Esophagus muscularis mucosa (tissue), 4 donors: ENCODE data around the gene KCTD1. TPM values are rescaled to one million over a fixed set of nuclear protein-coding genes. Genes with fewer than 3 reads are reported as not detected.

Experiments
- DNase-seq: peaks from one replicate; pipeline ENCODE4 v3.0.0-alpha.2; 2017; ENCODE audit errors: extremely low spot score
- H3K27ac ChIP-seq, 4 donors: fragments of 200-600 bp; sonication (generic); replicated peaks in 1 of 4; 1 replicate in 3 of 4; 2 replicates in 1 of 4; pipeline ENCODE4 v1.5.1; 2016 to 2019; ENCODE audit warnings: mild to moderate bottlenecking in 1 of 4
- H3K27me3 ChIP-seq, 4 donors: fragments of 200-600 bp; sonication (generic); one replicate each; pipeline versions ENCODE4 v1.5.1 to v1.6.0; 2016 to 2019
- H3K36me3 ChIP-seq, 4 donors: fragments of 200-600 bp; sonication (generic); one replicate each; pipeline ENCODE4 v1.5.1; 2016 to 2019
- H3K4me1 ChIP-seq, 4 donors: fragments of 200-600 bp; sonication (generic); one replicate each; pipeline ENCODE4 v1.5.1; 2016 to 2019
- H3K4me3 ChIP-seq, 4 donors: fragments of 200-600 bp; sonication (generic); 1 replicate in 2 of 4; 2 replicates in 2 of 4; pipeline ENCODE4 v1.5.1; 2016 to 2019; ENCODE audit warnings: mild to moderate bottlenecking in 4 of 4, moderate library complexity in 1 of 4
- H3K9me3 ChIP-seq, 4 donors: fragments of 200-600 bp; sonication (generic); 1 replicate in 3 of 4; 2 replicates in 1 of 4; pipeline ENCODE4 v1.5.1; 2016 to 2019
- CTCF ChIP-seq, 3 experiments: fragments of 200-600 bp in 2 of 3; fragments of 450-650 bp in 1 of 3; sonication (generic) in 2 of 3; IDR thresholded peaks; one replicate each; pipeline ENCODE4 v1.5.1; 2017 to 2019; ENCODE audit warnings: antibody characterized with exemption in 3 of 3, mild to moderate bottlenecking in 2 of 3, moderate library complexity in 1 of 3
- EP300 ChIP-seq: sonication (generic); formaldehyde crosslinking; IDR thresholded peaks from one replicate; pipeline ENCODE4 v1.6.1; 2017; ENCODE audit warnings: antibody characterized with exemption
- POLR2A ChIP-seq: fragments of 450-650 bp; IDR thresholded peaks from one replicate; pipeline ENCODE4 v1.6.1; 2017; ENCODE audit warnings: antibody characterized with exemption, moderate library complexity, mild to moderate bottlenecking, low read depth
- POLR2AphosphoS5 ChIP-seq, 2 donors: sonication (generic); formaldehyde crosslinking; IDR thresholded peaks; one replicate each; pipeline ENCODE4 v1.6.1; 2017; ENCODE audit warnings: antibody characterized with exemption in 2 of 2
- whole genome bisulfite sequencing: methylation state at CpG from one replicate; pipeline ENCODE4 v1.1.5; 2018; 5-methylcytosine and 5-hydroxymethylcytosine counted together
- intact Hi-C: fragments of 100-400 bp; cut with DNase I; formaldehyde crosslinking; loops from one replicate; pipeline ENCODE4 v1.15.1; 2023
- total RNA-seq, 4 donors: library from RNA; depleted of rRNA; stranded (reverse); fragments of >200 nt; gene quantifications; one replicate each; pipeline versions ENCODE4 v1.1.0 to v1.2.1, GENCODE V29; 2016

The KCTD1 gene
- total RNA-seq, 4 donors from 2014 or later: 7.1 to 17.6 (median 12.7) TPM

DNA sequence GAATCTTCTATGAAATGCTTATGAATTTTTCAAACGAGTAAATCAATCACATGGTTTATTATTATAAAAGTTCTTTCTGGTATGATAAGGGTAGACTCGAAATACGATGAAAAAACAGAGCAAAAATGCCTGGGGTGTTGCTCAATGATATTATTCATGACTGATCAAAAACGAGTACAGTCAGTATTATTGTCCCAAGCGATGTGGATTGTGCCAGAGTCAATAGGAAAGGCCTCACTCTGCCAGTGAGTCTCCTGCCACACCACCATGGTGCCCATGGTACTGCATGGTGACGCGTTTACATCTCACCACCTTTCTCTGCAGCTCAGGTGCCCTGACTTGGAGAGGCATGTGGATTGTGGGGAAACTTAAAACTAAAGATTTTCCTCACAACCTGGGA is 58.5 kb downstream of the KCTD1 start:
- Histone ChIP-seq H3K27me3 (no peaks in the 10 kb centered on the region), H3K4me1 (no peaks in the 10 kb centered on the region), H3K9me3 (no peaks in the 10 kb centered on the region), H3K36me3 (peaks cover 0 to 4% (median 0%) of the 10 kb centered on the region in 4 donors), H3K4me3 (no peak overlapping the region), H3K27ac (no peak overlapping the region)
- WGBS: 92% methylated on average over 7 of the region's 7 CpGs
- TF ChIP-seq EP300: no peak
- TF ChIP-seq POLR2AphosphoS5 (IDR thresholded peaks at IDR 0.05): no peak
- TF ChIP-seq POLR2A: no peak
- TF ChIP-seq CTCF (IDR thresholded peaks at IDR 0.05): no peak
- intact Hi-C loops: no loop called here
- DNase-seq: no peak

GRCh38 chr18:26489191-26489590 is 59.2 kb downstream of the KCTD1 start:
- no peak for DNase-seq
- no peak for TF ChIP-seq POLR2AphosphoS5 (IDR thresholded peaks at IDR 0.05)
- no peak for TF ChIP-seq POLR2A
- TF ChIP-seq EP300: no peak
- no peak for TF ChIP-seq CTCF (IDR thresholded peaks at IDR 0.05)
- no peak overlapping the region for H3K27ac ChIP-seq
- no peaks in the 10 kb centered on the region for H3K27me3 ChIP-seq
- H3K9me3 ChIP-seq: no peaks in the 10 kb centered on the region
- intact Hi-C loops: no loop called here
- no peak overlapping the region for H3K4me3 ChIP-seq
- H3K4me1 ChIP-seq: no peaks in the 10 kb centered on the region
- H3K36me3 ChIP-seq: peaks cover 0 to 4% (median 0%) of the 10 kb centered on the region in 4 donors
- WGBS: 96% methylated on average over 4 of the region's 4 CpGs

DNA sequence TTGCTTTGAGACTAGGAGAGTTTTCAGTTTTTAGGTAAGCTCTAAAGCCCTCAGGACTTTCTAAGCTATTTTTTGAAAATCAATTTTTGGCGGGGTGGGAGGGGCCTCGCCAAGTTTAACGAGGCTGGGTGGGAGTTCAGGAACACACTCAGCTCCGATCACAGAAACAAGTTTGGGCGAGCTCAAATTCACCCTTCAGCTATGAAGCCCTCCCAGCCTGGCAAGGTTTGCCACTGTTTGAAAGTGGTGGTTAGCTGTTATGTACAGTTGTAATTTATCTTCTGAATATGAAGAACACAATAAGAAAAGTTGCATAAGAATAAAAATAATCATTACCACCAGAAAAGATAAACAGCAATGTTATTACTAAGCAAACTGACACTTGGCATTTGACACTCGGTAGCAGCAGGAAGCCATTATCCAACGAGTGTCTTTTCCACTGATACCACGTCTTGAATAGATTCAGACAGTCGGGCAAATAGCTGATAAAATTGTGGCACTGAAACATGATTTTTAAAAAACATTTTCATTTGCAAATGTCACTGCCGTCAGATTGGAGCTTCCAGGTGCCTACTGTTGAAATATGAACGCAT is 59.8 kb downstream of the KCTD1 start:
- WGBS: 79% methylated on average over 11 of the region's 11 CpGs
- no peaks in the 10 kb centered on the region for H3K27me3 ChIP-seq
- TF ChIP-seq POLR2A (no peak), POLR2AphosphoS5 (IDR thresholded peaks at IDR 0.05) (no peak), EP300 (no peak), CTCF (IDR thresholded peaks at IDR 0.05) (no peak)
- H3K9me3 ChIP-seq: no peaks in the 10 kb centered on the region
- intact Hi-C loops: no loop called here
- H3K4me3 ChIP-seq: no peak overlapping the region
- DNase-seq: no peak
- H3K4me1 ChIP-seq: no peaks in the 10 kb centered on the region
- H3K36me3 ChIP-seq: peaks cover 0 to 4% (median 0%) of the 10 kb centered on the region in 4 donors
- no peak overlapping the region for H3K27ac ChIP-seq

DNA sequence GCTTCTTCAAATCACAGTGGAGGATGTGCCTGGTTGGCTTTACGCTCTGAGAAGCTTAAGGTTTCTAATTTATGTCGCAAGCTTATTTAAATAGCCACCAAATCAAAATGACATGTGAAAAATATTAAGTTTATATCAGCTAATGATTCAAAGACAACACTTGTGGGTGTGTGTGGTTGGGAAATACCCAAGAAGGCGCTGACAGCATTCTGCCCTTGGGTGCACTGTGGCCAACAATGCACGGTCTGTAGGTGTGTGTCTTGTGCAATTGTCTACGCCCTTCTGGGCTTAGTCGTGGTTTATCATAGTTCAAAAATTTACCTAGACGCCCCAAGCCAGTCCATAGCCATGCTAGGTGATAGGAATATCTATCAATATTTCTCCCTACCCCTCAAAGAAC is 60.9 kb downstream of the KCTD1 start:
- H3K27me3 ChIP-seq: no peaks in the 10 kb centered on the region
- peaks cover 0 to 4% (median 0%) of the 10 kb centered on the region in 4 donors for H3K36me3 ChIP-seq
- DNase-seq: no peak
- TF ChIP-seq POLR2A: no peak
- TF ChIP-seq EP300: no peak
- no peak for TF ChIP-seq CTCF (IDR thresholded peaks at IDR 0.05)
- TF ChIP-seq POLR2AphosphoS5 (IDR thresholded peaks at IDR 0.05): no peak
- H3K4me3 ChIP-seq: no peak overlapping the region
- H3K4me1 ChIP-seq: no peaks in the 10 kb centered on the region
- no peaks in the 10 kb centered on the region for H3K9me3 ChIP-seq
- intact Hi-C loops: no loop called here
- 91% methylated on average over 7 of the region's 7 CpGs for WGBS
- H3K27ac ChIP-seq: no peak overlapping the region

DNA sequence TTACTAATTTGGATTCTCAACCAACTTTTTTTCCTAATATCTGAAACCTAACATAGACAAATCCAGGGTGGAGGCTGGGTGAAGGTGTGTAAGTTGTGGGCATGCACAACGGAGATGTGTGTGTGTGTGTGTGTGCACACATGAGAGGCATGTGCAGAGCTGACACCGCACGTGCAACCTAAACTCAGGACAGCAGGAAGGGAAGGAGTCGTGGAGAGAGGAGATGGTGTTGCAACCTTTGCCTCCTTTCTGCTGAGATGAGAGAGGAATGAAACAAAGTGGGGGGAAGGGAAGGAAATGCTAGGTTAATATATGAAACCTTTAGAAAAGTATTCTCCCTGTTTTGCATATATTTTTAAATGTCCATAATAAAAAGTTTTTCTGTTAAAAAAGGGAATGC is 64.7 kb downstream of the KCTD1 start:
- WGBS: 80% methylated on average over 4 of the region's 4 CpGs
- no peak overlapping the region for H3K27ac ChIP-seq
- DNase-seq: no peak
- no peaks in the 10 kb centered on the region for H3K9me3 ChIP-seq
- no peaks in the 10 kb centered on the region for H3K27me3 ChIP-seq
- H3K4me1 ChIP-seq: no peaks in the 10 kb centered on the region
- TF ChIP-seq POLR2A (no peak), POLR2AphosphoS5 (IDR thresholded peaks at IDR 0.05) (no peak), CTCF (IDR thresholded peaks at IDR 0.05) (no peak), EP300 (no peak)
- intact Hi-C loops: no loop called here
- H3K36me3 ChIP-seq: no peaks in the 10 kb centered on the region
- no peak overlapping the region for H3K4me3 ChIP-seq
